NCI-H82 treated with DMSO at 0.1 percent for 48 hours (cell line): ENCODE measurements around the gene TEX101.
"Not testable (repeated sequence)": the region's sequence is repeated elsewhere in the genome, so short reads cannot be mapped to it uniquely, and the experiment has no call there.

Experiments used
- DNase-seq: peaks from one replicate; lab custom pipeline; 2025; ENCODE audit not compliant: unreplicated experiment; lab: John Stamatoyannopoulos, UW

TEX101 gene

GRCh38 chr19:43414554-43414953, at the start of gene TEX101:
TEX101 (plus strand) TSS chr19:43414890; CDS start chr19:43415920, 1,030 bp downstream.
- DNase-seq, result no peak

- DNase-seq, result not testable (repeated sequence)
Measured at GRCh38 chr19:43365677-43366076, 49.0 kb upstream of the TEX101 start.

GRCh38 chr19:43367822-43368221, 46.9 kb upstream of the TEX101 start:
- no peak for DNase-seq

GRCh38 chr19:43368897-43369296, 45.8 kb upstream of the TEX101 start:
- not testable (repeated sequence) for DNase-seq

GRCh38 chr19:43371909-43372308, 42.8 kb upstream of the TEX101 start:
- DNase-seq, result no peak

DNA sequence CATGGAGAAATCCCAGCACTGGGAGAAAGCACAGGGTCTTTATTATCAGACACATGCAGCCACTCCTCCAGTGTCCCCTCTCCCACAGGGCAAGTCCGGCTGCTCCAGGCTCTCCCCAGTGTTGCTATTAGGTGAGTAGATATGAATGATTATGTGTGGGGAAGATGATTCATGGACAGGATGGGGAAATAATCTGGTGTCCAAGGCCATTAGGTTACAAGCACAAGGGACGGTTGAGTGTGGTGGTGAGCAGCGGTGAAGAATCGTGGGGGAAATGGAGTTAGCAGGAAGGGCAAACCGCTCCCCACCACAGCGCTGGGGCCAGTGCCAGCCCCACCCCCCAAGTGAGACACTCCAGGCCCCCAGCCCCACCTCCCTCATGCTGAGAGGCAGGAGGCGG, 42.2 kb upstream of the TEX101 start:
- DNase-seq, result no peak

- not testable (repeated sequence) for DNase-seq
Measured at GRCh38 chr19:43377624-43378023, 37.1 kb upstream of the TEX101 start.

GRCh38 chr19:43380008-43380407, 34.7 kb upstream of the TEX101 start:
- no peak for DNase-seq

GRCh38 chr19:43380771-43381386, 33.8 kb upstream of the TEX101 start:
- no peak for DNase-seq

DNA sequence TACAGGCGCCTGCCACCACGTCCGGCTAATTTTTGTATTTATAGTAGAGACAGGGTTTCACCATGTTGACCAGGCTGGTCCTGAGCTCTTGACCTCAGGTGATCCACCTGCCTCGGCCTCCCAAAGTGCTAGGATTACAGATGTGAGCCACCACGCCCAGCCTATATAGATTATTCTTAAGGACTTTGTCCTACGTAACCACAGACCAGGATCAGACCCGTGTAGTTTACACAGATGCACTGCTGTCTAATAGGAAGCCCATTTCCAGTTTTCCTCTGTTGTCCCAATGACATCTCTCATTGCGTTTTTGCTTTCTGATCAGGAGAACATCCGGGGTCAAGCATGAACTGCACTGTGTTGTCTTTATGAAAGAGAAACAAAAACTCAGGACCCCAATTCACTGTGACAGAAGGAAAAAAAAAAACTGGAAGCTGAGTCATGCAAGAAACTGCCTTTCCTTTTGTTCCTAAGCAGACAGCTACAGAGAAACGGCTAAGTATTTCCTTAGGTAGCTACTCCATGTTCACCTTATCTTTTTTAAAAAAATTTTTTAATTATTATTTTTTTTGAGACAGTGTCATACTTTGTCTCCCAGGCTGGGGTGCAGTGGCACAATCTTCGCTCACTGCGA, 32.0 kb upstream of the TEX101 start:
- not testable (repeated sequence) for DNase-seq

GRCh38 chr19:43383254-43383653, 31.4 kb upstream of the TEX101 start:
- not testable (repeated sequence) for DNase-seq

DNA sequence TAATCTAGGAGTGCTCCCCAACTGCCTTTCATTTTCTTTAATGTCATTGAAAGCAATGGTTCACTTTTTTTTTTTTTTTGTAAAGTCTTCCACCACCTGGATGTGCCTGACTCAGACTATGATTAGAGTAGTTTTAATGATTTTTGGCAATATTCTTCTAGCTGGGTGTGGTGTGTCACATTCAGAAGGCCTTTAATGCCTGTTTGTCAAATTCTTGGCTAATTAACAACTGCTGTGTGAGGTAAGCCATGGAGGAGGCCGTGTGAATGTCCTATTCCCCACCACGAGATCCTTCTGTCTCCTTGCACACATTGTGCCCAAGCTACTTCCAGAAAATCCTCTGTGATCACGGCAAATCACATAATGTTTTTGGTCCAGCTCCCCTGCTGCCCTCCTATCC, 30.9 kb upstream of the TEX101 start:
- not testable (repeated sequence) for DNase-seq

DNA sequence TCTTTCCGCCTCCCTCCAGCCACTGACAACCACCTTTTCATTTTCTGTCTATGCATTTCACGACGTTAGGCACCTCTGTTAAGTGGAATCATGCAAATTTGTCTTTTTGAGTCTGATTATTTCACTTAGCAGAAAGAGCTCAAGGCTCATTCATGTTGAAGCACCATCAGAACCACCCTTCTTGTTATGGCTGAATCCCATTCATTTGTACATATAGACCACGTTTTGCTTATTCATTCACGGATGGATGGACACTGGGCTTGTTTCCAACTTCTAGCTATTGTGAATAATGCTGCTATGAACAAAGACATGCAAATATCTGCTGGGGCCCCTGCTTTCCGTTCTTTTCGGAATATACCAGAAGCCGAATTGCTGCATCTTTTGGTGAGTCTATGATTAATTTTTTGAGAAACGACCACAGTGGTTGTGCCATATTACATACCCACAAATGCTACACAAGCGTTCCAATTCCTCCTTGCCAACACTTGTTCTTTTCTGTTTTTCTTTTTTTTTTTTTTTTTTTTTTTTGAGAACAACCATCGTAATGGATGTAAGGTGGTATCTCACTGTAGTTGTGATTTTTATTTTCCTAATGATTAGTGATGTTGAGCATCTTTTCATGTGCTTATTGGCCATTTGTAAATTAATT, 23.7 kb upstream of the TEX101 start:
- not testable (repeated sequence) for DNase-seq

DNA sequence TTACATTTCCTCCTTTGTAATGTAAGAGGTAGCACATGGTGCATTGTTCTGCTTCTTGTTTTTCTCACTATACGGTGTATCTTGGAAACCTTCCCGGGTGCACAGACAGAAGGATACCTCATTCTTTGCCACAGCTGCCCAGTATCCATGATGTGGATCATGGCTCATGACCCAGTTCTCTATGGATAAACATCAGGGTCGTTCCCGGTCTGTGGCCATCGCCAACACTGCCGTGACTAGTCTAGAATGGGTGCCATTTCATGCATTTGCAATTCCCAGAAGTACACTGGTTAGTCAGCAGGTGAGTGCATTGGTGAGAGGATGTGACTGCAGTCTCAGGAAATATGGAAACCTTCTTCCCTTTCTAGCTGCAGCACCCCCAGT, 23.1 kb upstream of the TEX101 start:
- not testable (repeated sequence) for DNase-seq

DNA sequence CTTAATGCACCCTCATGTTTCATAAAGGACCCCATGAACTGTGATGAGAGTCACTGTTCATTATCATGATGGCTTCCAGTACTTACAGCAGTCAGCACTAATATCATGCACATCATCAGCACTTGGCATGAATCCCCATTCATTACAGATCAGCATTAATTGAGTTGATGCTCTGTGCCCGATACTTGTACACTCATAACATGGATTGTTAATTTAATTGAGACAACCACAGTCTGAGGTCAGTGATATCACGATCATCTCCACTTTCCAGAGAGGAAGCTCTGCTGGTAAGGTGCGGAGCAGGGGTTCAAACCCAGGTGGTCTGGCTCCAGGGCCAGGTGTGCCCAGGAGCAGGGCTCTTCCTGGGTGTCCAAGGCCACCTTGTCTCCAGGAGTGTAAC, 21.2 kb upstream of the TEX101 start:
- not testable (repeated sequence) for DNase-seq

DNA sequence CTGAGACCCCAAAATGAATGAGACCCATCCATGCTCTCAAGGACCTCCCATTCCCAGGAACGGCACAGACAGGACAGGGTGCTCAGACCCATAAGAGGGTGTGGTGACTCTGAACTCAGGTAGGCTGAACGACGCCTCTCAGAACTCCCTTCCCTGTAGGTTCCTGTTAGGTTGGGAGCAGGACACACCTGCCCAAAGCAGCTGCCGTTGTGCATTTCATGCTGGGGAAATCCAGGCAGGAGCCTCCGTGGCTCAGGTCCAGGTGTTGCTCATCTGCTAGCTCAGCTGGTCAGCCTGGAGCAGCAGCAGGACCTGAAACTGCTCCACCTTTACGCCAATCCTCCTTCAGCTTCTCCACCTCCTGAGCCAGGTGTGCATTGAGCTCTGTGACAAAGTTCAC, 19.1 kb upstream of the TEX101 start:
- DNase-seq, result no peak

DNA sequence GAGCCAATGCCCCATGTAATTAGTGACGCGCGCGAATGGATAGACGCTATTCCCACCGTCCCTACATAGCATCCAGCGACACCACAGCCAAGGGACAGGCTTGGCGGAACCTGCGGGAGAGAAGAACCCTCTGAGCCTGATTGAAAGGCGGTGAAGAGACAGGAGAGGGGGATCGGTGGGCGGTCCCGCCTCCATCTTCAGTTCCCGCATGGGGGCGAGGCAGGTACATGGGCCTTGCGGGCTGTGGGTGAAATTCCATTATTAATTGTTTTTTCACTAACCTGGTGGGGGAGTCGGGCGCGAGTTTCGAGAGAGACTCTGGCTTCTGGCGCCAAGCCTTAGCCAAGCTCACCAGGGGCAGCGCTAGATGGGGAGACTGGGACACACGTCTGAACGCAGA, 8.4 kb upstream of the TEX101 start:
- DNase-seq, result no peak

GRCh38 chr19:43407416-43408005, 7.2 kb upstream of the TEX101 start:
- no peak for DNase-seq

GRCh38 chr19:43408043-43408442, 6.6 kb upstream of the TEX101 start:
- no peak for DNase-seq

DNA sequence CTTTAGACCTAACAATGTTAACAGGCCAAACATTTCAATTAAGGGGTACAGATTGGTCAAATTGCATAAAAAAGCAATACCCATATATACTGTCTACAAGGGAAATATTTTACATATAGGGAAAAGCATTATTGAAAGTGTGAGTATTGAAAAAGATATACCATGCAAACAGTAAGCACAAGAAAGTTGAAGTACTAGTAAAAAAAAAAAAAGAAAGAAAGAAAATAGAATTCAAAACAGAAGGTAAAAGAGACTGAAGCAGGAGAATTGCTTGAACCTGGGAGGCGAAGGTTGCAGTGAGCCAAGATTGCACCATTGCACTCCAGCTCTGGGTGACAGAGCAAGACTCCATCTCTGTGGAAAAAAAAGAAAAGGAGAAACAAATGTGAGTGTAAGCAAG, 5.3 kb upstream of the TEX101 start:
- no peak for DNase-seq

DNA sequence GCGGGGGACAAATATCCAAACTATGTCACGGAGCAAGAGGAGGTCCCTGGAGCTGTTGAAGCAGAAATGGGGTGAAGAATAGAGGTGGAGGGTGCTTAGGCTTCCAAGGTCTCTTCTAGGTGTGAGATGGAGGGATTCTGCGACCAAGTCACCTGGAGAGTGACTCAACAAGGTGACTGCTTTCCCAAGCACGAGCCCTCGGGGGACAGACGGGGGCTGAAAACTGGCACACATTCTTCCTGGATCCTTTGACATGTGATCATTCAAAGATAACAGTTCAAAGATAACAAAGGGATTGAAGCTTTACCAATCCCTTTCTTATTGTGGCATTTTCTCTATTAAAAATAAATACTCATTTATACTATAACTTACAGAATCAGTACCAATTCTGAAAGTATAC, 2.2 kb upstream of the TEX101 start:
- no peak for DNase-seq
